Measurements from ENCODE around the gene TMEM72.

Gene TMEM72

GRCh38 chr10:44966816-44967509 is 55.8 kb downstream of the TMEM72 start:
- DNase-seq (ENCODE audit: low spot score) (no peak), FAIRE-seq (peak; percentile 8)

GRCh38 chr10:44967616-44968015 is 56.5 kb downstream of the TMEM72 start:
- no peak for DNase-seq (ENCODE audit: low spot score)
- FAIRE-seq: no peak

GRCh38 chr10:44968091-44968490 is 57.0 kb downstream of the TMEM72 start:
- DNase-seq (ENCODE audit: low spot score) (no peak), FAIRE-seq (no peak)

GRCh38 chr10:44968500-44969400 is 57.6 kb downstream of the TMEM72 start:
- FAIRE-seq (no peak), DNase-seq (ENCODE audit: low spot score) (no peak)

GRCh38 chr10:44969854-44970253 is 58.7 kb downstream of the TMEM72 start:
- DNase-seq (ENCODE audit: low spot score): no peak
- no peak for FAIRE-seq

GRCh38 chr10:44970812-44971395 is 59.8 kb downstream of the TMEM72 start:
- FAIRE-seq: no peak
- no peak for DNase-seq (ENCODE audit: low spot score)

GRCh38 chr10:44971434-44971833 is 60.3 kb downstream of the TMEM72 start:
- no peak for FAIRE-seq

GRCh38 chr10:44971935-44972757 is 61.0 kb downstream of the TMEM72 start:
- FAIRE-seq: no peak
- DNase-seq (ENCODE audit: low spot score): no peak

More at GRCh38 chr10:44971434-44971833, 60.3 kb downstream of the TMEM72 start:
- DNase-seq (ENCODE audit: low spot score): no peak

GRCh38 chr10:44972874-44973306 is 61.8 kb downstream of the TMEM72 start:
- DNase-seq (ENCODE audit: low spot score): no peak
- no peak for FAIRE-seq

- no peak for FAIRE-seq
- no peak for DNase-seq (ENCODE audit: low spot score)
Observed at GRCh38 chr10:44973323-44974081, 62.4 kb downstream of the TMEM72 start.

- FAIRE-seq (no peak), DNase-seq (ENCODE audit: low spot score) (no peak)
Observed at GRCh38 chr10:44974082-44974627, 63.0 kb downstream of the TMEM72 start.

- FAIRE-seq (no peak), DNase-seq (ENCODE audit: low spot score) (peak; percentile 61)
Observed at GRCh38 chr10:44974628-44975430, 63.7 kb downstream of the TMEM72 start.

- peak; percentile 82 for FAIRE-seq
- DNase-seq (ENCODE audit: low spot score): peak; percentile 95
Observed at GRCh38 chr10:44975431-44976331, 64.5 kb downstream of the TMEM72 start.

- no peak for DNase-seq (ENCODE audit: low spot score)
- FAIRE-seq: no peak
Observed at GRCh38 chr10:44976352-44977198, 65.4 kb downstream of the TMEM72 start.

- DNase-seq (ENCODE audit: low spot score): peak; percentile 24
- no peak for FAIRE-seq
Observed at GRCh38 chr10:44977287-44978212, 66.4 kb downstream of the TMEM72 start.

GRCh38 chr10:44978213-44978569 is 67.1 kb downstream of the TMEM72 start:
- FAIRE-seq: no peak
- no peak for DNase-seq (ENCODE audit: low spot score)
